ENCODE data around the gene SESN1. TPM values are rescaled to one million over a fixed set of nuclear protein-coding genes. Genes with fewer than 3 reads are reported as not detected.

SESN1 gene
- total RNA-seq, 1 donor from 2014 or later: 40.8 TPM

DNA sequence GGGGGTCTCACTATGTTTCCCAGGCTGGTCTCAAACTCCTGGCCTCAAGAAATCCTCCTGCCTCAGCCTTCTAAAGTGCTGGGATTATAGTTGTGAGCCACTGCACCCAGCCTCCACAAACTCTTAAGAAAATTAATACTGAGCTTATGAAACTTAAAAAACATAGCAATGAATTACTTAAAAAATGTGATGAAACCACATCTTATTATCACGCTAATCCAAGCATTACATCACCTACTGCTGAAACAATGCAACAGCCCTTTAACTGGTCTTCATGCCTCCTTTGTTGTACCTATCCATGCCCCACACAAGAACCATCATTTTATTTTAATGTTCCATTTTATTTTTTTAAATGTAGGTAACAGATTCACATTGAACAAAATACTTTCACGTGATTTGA lies 24.9 kb downstream of the SESN1 start:
- no peak overlapping the region for H3K27ac Mint-ChIP-seq
- DNase-seq (ENCODE audit: low spot score): no peak
- H3K27me3 Mint-ChIP-seq (ENCODE audit: insufficient read depth, low read depth): no peaks in the 10 kb centered on the region
- no peaks in the 10 kb centered on the region for H3K27me3 ChIP-seq
- no peak overlapping the region for H2AFZ ChIP-seq (replicated peaks)
- H3K4me1 ChIP-seq: no peaks in the 10 kb centered on the region
- H3K4me2 ChIP-seq: no peak overlapping the region
- H3K9me3 Mint-ChIP-seq: no peaks in the 10 kb centered on the region
- H3K4me3 ChIP-seq: no peak overlapping the region
- H3K36me3 ChIP-seq: no peaks in the 10 kb centered on the region
- TF ChIP-seq EZH2 (IDR thresholded peaks at IDR 0.05): no peak
- TF ChIP-seq EZH2phosphoT487 (IDR thresholded peaks at IDR 0.05): no peak
- TF ChIP-seq, protein P1, sequence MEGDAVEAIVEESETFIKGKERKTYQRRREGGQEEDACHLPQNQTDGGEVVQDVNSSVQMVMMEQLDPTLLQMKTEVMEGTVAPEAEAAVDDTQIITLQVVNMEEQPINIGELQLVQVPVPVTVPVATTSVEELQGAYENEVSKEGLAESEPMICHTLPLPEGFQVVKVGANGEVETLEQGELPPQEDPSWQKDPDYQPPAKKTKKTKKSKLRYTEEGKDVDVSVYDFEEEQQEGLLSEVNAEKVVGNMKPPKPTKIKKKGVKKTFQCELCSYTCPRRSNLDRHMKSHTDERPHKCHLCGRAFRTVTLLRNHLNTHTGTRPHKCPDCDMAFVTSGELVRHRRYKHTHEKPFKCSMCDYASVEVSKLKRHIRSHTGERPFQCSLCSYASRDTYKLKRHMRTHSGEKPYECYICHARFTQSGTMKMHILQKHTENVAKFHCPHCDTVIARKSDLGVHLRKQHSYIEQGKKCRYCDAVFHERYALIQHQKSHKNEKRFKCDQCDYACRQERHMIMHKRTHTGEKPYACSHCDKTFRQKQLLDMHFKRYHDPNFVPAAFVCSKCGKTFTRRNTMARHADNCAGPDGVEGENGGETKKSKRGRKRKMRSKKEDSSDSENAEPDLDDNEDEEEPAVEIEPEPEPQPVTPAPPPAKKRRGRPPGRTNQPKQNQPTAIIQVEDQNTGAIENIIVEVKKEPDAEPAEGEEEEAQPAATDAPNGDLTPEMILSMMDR (IDR thresholded peaks at IDR 0.05): no peak
- H3K9ac ChIP-seq: no peak overlapping the region
- H4K20me1 ChIP-seq (ENCODE audit: low read depth): no peaks in the 10 kb centered on the region
- H3K4me1 Mint-ChIP-seq: no peaks in the 10 kb centered on the region
- no peaks in the 10 kb centered on the region for H3K79me2 ChIP-seq (ENCODE audit: low read depth)
- H3F3A ChIP-seq (ENCODE audit: low read depth): peaks cover 2% of the 10 kb centered on the region
- H3K27ac ChIP-seq: no peak overlapping the region
- no peak overlapping the region for H3K4me3 Mint-ChIP-seq
- no peaks in the 10 kb centered on the region for H3K36me3 Mint-ChIP-seq
- no peaks in the 10 kb centered on the region for H3K9me3 ChIP-seq (ENCODE audit: low read depth)

DNA sequence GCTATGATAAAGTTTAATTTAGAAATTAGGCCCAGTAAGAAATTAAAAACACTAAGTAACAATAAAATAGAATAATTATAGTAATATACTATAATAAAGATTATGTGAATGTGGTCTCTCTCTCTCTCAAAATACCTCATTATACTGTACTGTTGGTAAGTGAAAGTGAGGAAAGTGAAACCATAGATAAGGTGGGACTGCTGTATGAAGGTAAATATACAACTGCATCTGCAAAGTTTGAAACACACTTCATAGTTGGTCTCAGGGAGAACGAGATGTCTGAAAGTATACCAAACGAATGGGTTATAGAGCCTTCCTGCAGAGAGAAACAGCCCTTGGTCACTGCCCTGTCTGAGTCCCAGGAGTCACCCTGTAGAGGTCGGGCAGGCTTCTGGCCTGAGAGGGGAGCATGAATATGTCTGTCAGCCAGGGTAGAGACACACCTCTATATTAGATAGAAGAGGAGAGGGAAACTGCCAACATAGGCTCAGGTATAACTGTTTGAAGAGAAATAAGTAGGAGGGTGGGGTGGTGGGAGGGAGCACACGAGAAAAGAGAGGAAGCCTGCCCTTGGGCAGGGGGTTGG lies 31.8 kb downstream of the SESN1 start:
- Mint-ChIP-seq H3K27ac (no peak overlapping the region), H3K36me3 (no peaks in the 10 kb centered on the region), H3K27me3 (ENCODE audit: insufficient read depth, low read depth) (no peaks in the 10 kb centered on the region), H3K4me3 (no peak overlapping the region), H3K9me3 (no peaks in the 10 kb centered on the region), H3K4me1 (peaks cover 9% of the 10 kb centered on the region)
- Histone ChIP-seq H3K9ac (no peak overlapping the region), H3K4me1 (no peaks in the 10 kb centered on the region), H3K27me3 (no peaks in the 10 kb centered on the region), H4K20me1 (ENCODE audit: low read depth) (no peaks in the 10 kb centered on the region), H3K4me2 (no peak overlapping the region), H3K79me2 (ENCODE audit: low read depth) (no peaks in the 10 kb centered on the region), H3K27ac (no peak overlapping the region), H2AFZ (replicated peaks) (no peak overlapping the region), H3K9me3 (ENCODE audit: low read depth) (no peaks in the 10 kb centered on the region), H3K36me3 (no peaks in the 10 kb centered on the region), H3K4me3 (no peak overlapping the region), H3F3A (ENCODE audit: low read depth) (no peaks in the 10 kb centered on the region)
- DNase-seq (ENCODE audit: low spot score): no peak
- TF ChIP-seq EZH2 (IDR thresholded peaks at IDR 0.05): no peak
- TF ChIP-seq EZH2phosphoT487 (IDR thresholded peaks at IDR 0.05): no peak
- TF ChIP-seq, protein P1 (IDR thresholded peaks at IDR 0.05): no peak

DNA sequence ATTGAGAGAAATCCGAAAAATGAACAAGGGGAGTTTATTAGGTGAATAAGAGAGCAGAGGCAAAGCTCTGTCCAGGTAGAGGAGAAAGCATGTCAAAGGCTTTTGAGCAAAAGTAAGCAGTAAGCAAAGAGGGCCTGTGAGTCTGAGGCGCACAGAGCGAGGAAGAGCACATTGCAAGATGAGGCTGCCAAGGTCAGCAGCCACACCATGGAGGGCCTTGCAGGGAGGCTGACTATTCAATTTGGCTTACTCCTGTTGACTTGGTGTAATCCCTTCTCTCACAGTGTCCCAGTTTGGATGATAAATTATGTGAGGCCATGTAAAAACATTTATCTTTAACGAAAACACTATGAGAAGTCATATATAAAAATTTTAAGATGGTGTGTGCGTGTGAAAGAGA lies 32.4 kb downstream of the SESN1 start:
- no peaks in the 10 kb centered on the region for H3F3A ChIP-seq (ENCODE audit: low read depth)
- H3K79me2 ChIP-seq (ENCODE audit: low read depth): no peaks in the 10 kb centered on the region
- no peak overlapping the region for H3K9ac ChIP-seq
- no peaks in the 10 kb centered on the region for H3K4me1 ChIP-seq
- H3K4me1 Mint-ChIP-seq: peaks cover 9% of the 10 kb centered on the region
- H3K27ac ChIP-seq: no peak overlapping the region
- no peaks in the 10 kb centered on the region for H3K9me3 Mint-ChIP-seq
- H3K4me3 Mint-ChIP-seq: no peak overlapping the region
- no peak for DNase-seq (ENCODE audit: low spot score)
- H3K27me3 Mint-ChIP-seq (ENCODE audit: insufficient read depth, low read depth): no peaks in the 10 kb centered on the region
- H3K27ac Mint-ChIP-seq: no peak overlapping the region
- H3K4me3 ChIP-seq: no peak overlapping the region
- no peaks in the 10 kb centered on the region for H4K20me1 ChIP-seq (ENCODE audit: low read depth)
- no peak overlapping the region for H3K4me2 ChIP-seq
- H3K36me3 Mint-ChIP-seq: no peaks in the 10 kb centered on the region
- H2AFZ ChIP-seq (replicated peaks): no peak overlapping the region
- no peaks in the 10 kb centered on the region for H3K9me3 ChIP-seq (ENCODE audit: low read depth)
- H3K27me3 ChIP-seq: no peaks in the 10 kb centered on the region
- H3K36me3 ChIP-seq: no peaks in the 10 kb centered on the region
- TF ChIP-seq, protein P1 (IDR thresholded peaks at IDR 0.05): no peak
- TF ChIP-seq EZH2 (IDR thresholded peaks at IDR 0.05) (no peak), EZH2phosphoT487 (IDR thresholded peaks at IDR 0.05) (no peak)

Data from neural progenitor cell (in vitro differentiated cells).